Measurements from ENCODE around the gene PCDHA8. TPM values are rescaled to one million over a fixed set of nuclear protein-coding genes. Genes with fewer than 3 reads are reported as not detected.

PCDHA8 gene
- total and polyA plus RNA-seq, 2 of the 8 experiments (the other 6 are each of a cell fraction or from before 2014, with no cell fraction given) = 0.14 to 0.52 TPM

- no peaks in the 10 kb centered on the region for H3K4me1 ChIP-seq (replicated peaks in 1 of 4; ENCODE audit: control insufficient read depth in 3 of 4, insufficient read depth in 4 of 4, low read length in 3 of 4)
- H3K79me2 ChIP-seq (ENCODE audit: control insufficient read depth in 1 of 2, insufficient read depth in 2 of 2, low read length in 2 of 2) = peaks cover 0 to 19% of the 10 kb centered on the region in 2 experiments; a peak in 2 of 4 replicates
- no peak within 1 kb of the TSS for H2BK12ac ChIP-seq (ENCODE audit: low read depth, low read length)
- no peak within 1 kb of the TSS for H2BK15ac ChIP-seq (ENCODE audit: low read length)
- H4K5ac ChIP-seq (ENCODE audit: insufficient read length, low read depth, low read length) = peak within 1 kb of the TSS; percentile 7
- FAIRE-seq (peak; percentile 63), DNase-seq (ENCODE audit: low read depth in 1 of 2, low spot score in 2 of 2) (no peak)
- POLR2A ChIA-PET (ENCODE audit: partially characterized antibody) = interaction anchor here (0.6 to 2.4 kb wide), 13 partner anchors 8 to 226 kb away, joined by 3 to 14 read pairs (median 6); partner anchors contain the start of genes PCDHA10, PCDHA6, PCDHB1 and PCDHB2
- H3K56ac ChIP-seq (replicated peaks; ENCODE audit: insufficient read length, low read depth, low read length) = no peak within 1 kb of the TSS
- peaks cover 0 to 13% of the 10 kb centered on the region in 2 experiments; a peak in 1 of 4 replicates for H3K9me3 ChIP-seq (ENCODE audit: insufficient read depth in 2 of 2, low read depth in 1 of 2, low read length in 1 of 2)
- H3K79me1 ChIP-seq (ENCODE audit: low read depth, low read length) = no peaks in the 10 kb centered on the region
- no peak within 1 kb of the TSS for H2BK20ac ChIP-seq (ENCODE audit: low read length)
- H4K20me1 ChIP-seq (replicated peaks in 1 of 2; ENCODE audit: control insufficient read depth in 1 of 2, insufficient read depth in 2 of 2, low read length in 2 of 2) = no peaks in the 10 kb centered on the region
- peak within 1 kb of the TSS; percentile 58; the same call in 1 of the 2 replicates for H4K8ac ChIP-seq (ENCODE audit: extremely low read depth, insufficient read depth, low read length)
- H3K27me3 ChIP-seq (replicated peaks in 1 of 4; ENCODE audit: control insufficient read depth in 3 of 4, extremely low read depth in 1 of 4, insufficient read depth in 3 of 4, low read length in 3 of 4) = no peaks in the 10 kb centered on the region
- CTCF ChIA-PET (ENCODE audit: partially characterized antibody) = interaction anchor here (0.6 to 9.3 kb wide), 50 partner anchors 9 to 286 kb away, joined by 3 to 141 read pairs (median 5); partner anchors contain the start of genes PCDHA1, PCDHA10, PCDHA13 and PCDHA4
- H3K18ac ChIP-seq (ENCODE audit: extremely low read depth, low read length) = no peak within 1 kb of the TSS; the same call in 1 of the 2 replicates
- peak within 1 kb of the TSS; percentile 31 to 57 (median 47); a peak in 6 of 7 replicates for H3K9ac ChIP-seq (replicated peaks in 1 of 4; ENCODE audit: extremely low read depth in 1 of 4, low read depth in 3 of 4, low read length in 3 of 4)
- H2BK120ac ChIP-seq (replicated peaks; ENCODE audit: low read depth, low read length) = no peak within 1 kb of the TSS
- H2AFZ ChIP-seq (ENCODE audit: low read length) = peak within 1 kb of the TSS; percentile 11; the same call in 1 of the 2 replicates
- no peak within 1 kb of the TSS for H3K23ac ChIP-seq (ENCODE audit: insufficient read length)
- H3K4me3 ChIP-seq (ENCODE audit: extremely low read depth in 1 of 4, insufficient read depth in 2 of 4, low read depth in 3 of 4, low read length in 4 of 4) = peak within 1 kb of the TSS; percentile 54 to 66 (median 58)
- peak within 1 kb of the TSS; percentile 37; the same call in 1 of the 2 replicates for H3K27ac ChIP-seq (ENCODE audit: low read depth, low read length)
- H2BK5ac ChIP-seq (ENCODE audit: low read depth, low read length) = no peak within 1 kb of the TSS
- no peak within 1 kb of the TSS for H2AK5ac ChIP-seq (ENCODE audit: low read depth, low read length)
- no peak within 1 kb of the TSS for H3K4ac ChIP-seq (replicated peaks; ENCODE audit: insufficient read length, low read depth, low read length)
- no peak within 1 kb of the TSS for H3K14ac ChIP-seq (ENCODE audit: insufficient read length)
- H3K36me3 ChIP-seq (ENCODE audit: control insufficient read depth in 2 of 4, insufficient read depth in 4 of 4, low read length in 3 of 4) = peaks cover 0 to 15% (median 0%) of the 10 kb centered on the region in 4 experiments; a peak in 3 of 8 replicates
- 41% methylated on average over 37 of the region's 41 CpGs; no CpG with 5 or more reads in 1 of the 2 experiments for WGBS, 2 experiments (ENCODE audit: extremely low coverage in 1 of 2, insufficient coverage in 1 of 2, insufficient read length in 1 of 2, insufficient replicate concordance in 2 of 2, low coverage in 1 of 2, low lambda C conversion rate in 2 of 2, missing lambda C conversion rate in 1 of 2)
- H3K4me2 ChIP-seq (ENCODE audit: insufficient read depth in 1 of 2, low read depth in 2 of 2, low read length in 2 of 2) = peak within 1 kb of the TSS; percentile 37 to 47
- H3K23me2 ChIP-seq (ENCODE audit: low read depth, low read length) = no peaks in the 10 kb centered on the region
- H4K91ac ChIP-seq (replicated peaks; ENCODE audit: insufficient read length, low read length) = no peak within 1 kb of the TSS
- TF ChIP-seq, protein P1, sequence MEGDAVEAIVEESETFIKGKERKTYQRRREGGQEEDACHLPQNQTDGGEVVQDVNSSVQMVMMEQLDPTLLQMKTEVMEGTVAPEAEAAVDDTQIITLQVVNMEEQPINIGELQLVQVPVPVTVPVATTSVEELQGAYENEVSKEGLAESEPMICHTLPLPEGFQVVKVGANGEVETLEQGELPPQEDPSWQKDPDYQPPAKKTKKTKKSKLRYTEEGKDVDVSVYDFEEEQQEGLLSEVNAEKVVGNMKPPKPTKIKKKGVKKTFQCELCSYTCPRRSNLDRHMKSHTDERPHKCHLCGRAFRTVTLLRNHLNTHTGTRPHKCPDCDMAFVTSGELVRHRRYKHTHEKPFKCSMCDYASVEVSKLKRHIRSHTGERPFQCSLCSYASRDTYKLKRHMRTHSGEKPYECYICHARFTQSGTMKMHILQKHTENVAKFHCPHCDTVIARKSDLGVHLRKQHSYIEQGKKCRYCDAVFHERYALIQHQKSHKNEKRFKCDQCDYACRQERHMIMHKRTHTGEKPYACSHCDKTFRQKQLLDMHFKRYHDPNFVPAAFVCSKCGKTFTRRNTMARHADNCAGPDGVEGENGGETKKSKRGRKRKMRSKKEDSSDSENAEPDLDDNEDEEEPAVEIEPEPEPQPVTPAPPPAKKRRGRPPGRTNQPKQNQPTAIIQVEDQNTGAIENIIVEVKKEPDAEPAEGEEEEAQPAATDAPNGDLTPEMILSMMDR (IDR thresholded peaks at IDR 0.05; ENCODE audit: control extremely low read depth in 1 of 3, insufficient read depth in 1 of 3, low read depth in 1 of 3, low read length in 3 of 3) = peak; percentile 32 to 68 (median 56)
- TF ChIP-seq CHD2 (IDR thresholded peaks at IDR 0.05; ENCODE audit: low read length) = no peak
- no peak for TF ChIP-seq SP2 (IDR thresholded peaks at IDR 0.05; ENCODE audit: low read length)
- TF ChIP-seq YY1 (IDR thresholded peaks at IDR 0.05; ENCODE audit: low read depth, low read length) = no peak
Measured at GRCh38 chr5:140868721-140869554, 28.0 kb downstream of the PCDHA8 start, which contains the start of gene PCDHA11. PCDHA11 (plus strand) TSS chr5:140868957; CDS start chr5:140869104, 147 bp downstream.
